Stromal cell of bone marrow (primary cell): ENCODE data around the gene BUD31.
A peak's percentile ranks its signal among the peaks of the same experiment; 100 is the strongest.
"Not testable (repeated sequence)": the region's sequence is repeated elsewhere in the genome, so short reads cannot be mapped to it uniquely, and the experiment has no call there.

Source experiments
- DNase-seq: peaks from one replicate; pipeline ENCODE4 v3.0.0-alpha.2; 2012; ENCODE audit warnings: low read depth

The BUD31 gene

DNA sequence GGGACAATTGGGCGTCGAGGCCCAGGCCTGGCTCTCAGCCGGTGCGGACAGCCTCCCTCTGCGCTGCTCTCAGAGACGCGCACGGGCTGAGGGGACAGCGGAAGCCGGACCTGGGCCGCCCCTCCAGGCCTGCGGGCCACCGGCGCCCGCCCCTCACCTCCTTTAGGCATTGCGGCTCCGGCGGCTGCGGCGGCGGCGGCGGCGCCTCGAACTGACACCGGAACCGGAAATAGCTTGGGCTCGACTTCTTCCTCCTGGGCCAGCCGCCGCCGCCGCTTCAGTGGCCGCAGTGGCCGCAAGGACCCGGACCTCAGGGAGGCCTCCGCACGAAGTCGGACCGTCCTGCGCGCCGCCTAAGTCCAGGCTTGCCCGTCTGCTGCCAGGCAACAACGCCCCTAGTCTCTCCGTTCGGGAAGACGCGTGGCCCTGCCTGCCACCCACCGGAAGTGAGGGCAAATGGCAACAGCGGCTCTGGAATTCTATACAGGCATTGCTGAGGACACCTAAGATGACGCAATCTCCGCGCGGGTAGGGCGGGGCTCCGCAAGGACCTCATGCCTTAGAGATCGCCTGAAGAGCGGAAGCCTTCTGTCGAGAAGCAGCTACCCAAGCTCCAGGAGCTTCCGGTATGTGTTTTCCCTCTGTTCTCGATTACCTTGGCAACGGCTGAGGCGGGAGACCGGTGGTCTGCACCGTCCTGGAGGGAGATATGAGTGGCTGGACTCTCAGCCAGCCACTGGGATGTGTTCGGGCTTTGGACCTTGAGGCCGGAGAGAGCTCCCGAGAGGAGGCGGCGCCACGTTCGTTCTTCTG is at the start of gene BUD31, which contains the start of gene PDAP1:
TSS of gene BUD31 (plus strand) at position 591 of the 813 bp plus-strand sequence. CDS start 2,124 bp downstream, outside the sequence.
TSS of gene PDAP1 (minus strand) at position 219 of the 813 bp plus-strand sequence. CDS start at position 170, 49 bp downstream.
- peak; percentile 84 for DNase-seq

DNA sequence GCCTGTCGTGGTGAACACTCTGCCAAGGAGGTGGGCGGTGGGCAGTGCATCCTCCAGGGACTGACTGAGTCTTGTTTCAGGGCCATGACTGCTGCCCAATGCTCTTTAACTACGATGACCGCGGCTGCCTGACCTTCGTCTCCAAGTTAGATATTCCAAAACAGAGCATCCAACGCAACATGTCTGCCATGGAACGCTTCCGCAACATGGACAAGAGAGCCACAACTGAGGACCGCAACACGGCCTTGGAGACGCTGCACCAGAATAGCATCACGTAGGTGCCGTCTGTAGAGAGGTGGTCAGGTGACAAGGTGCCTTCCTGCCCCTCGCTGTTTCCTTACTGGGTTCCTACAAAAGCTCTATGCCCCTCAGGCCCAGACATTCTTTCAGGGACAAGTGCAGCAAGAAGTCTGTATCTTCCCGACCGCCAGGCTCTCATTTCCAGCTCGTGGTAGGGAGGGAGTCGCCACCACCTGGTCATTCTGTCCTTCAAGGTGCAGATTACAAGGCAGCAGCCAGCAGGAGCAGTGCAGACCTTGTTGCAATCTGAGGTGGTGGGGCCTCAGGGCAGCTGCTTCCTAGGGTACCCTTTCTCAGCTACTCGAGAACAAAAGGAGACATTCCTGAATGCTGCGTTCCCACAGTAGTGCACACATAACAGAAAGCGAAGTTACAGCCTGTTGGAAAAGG is 49.2 kb upstream of the BUD31 start:
- DNase-seq = no peak

DNA sequence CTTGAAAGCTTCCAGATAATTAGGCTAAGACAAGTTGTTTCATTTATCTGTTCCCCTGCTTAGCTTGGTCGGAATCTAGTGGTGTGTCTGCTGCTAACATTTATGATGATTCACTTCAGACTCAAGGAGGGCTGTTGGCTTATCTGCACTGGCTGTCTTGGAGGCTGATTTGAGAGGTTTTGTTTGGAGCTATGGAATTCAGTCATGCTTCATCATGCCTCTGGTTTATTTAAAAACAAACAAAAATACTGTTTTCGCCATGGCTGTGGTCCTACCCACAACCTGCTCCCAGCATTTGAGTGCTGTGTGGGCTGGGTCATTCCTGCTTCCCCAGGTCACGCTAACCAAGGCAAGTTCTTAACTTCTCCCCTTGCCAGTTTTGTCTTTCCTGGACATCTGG is 46.0 kb upstream of the BUD31 start:
- DNase-seq = no peak

DNA sequence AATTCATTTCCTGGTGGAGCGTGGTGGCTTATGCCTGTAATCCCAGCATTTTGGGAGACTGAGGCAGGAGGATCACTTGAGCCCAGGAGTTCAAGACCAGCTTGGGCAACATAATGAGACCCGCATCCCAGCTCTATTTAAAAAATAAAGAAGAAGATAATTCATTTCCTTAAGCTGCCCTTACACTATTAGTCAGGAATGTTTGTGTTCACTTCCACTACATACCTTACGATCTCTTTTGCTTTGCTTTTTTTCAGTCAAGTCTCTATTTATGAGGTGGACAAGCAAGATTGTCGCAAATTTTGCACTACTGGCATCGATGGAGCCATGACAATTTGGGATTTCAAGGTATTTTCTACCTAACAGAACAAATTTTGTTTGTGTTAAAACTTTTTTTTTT is 45.5 kb upstream of the BUD31 start:
- DNase-seq = no peak

DNA sequence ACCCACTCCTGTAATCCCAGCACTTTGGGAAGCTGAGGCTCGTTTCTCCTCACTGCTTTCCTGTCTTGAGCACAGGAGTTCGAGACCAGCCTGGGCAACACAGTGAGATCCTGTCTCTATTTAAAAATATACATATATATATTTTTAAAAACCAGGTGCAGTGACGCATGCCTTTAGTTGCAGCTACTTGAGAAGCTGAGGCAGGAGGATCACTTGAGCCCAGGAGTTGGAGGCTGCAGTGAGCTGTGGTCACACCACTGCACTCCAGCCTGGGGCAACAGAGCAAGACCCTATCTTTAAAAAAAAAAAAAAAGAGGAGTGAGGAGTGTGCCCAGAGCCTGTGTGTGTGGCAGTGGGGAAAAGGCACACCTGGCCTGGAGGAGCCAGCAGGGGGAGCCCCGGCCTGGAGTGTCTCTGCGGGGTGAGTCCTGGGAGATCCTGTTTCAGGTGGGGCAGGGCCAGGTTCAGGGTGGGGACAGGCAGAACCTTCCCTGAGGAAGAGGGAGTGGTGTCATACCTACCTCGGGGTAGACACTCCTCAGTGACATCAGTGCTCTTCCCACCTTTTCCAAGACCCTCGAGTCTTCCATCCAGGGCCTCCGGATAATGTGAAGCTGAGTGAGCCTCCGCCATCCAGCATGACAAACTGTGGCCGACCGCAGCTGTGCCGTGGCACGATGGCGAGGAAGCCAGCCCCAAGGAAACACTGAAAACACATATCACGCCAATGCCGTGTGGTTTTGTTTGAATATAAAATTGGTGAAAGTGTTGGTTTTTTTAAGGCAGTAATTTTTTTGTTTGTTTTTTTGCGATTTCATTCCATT is 43.2 kb upstream of the BUD31 start:
- DNase-seq = no peak

DNA sequence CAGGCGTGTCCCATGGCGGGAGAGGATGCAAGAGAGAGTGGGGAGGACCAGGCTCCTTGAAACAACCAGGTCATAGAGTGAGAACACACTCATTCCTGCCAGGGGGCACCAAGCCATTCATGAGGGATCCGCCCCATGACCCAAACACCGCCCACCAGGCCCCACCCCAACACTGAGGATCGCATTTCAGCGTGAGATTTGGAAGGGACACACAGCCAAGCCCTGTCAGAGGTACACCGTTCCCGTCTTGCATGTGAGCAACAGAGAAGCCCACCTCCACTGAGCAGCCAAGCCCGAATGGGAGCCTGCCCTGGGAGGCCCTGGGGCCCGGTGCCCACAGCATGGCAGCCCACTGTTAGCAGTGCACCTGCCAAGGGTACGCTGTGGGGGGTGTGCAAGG is 42.1 kb upstream of the BUD31 start:
- DNase-seq = no peak

DNA sequence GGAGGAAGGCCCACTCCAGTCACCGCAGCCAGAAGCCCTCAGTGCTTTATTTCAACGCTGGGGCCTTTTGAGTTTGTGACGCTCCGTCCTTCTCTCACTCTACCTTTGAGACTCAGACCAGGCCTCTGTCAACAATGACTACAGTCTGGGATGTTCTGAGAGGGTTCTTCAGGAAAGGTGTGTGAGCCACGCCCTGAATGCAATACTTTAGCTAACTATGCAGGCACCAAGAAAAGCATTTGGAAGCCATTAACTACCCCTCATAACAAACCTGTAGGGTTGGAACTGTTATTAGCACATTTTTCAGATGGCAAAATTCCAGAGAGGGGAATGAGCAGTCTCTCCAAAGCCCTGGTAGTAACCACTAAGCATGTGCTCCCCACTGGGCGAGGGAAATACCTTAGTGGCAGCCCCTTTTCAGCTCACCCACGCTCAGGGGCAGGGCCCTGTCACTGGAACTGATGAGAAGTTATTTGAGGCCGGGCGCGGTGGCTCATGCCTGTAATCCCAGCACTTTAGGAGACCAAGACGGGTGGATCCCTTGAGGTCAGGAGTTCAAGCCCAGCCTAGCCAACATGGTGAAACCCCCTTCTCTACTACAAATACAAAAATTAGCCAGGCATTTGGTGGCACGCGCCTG is 39.9 kb upstream of the BUD31 start:
- DNase-seq = no peak

DNA sequence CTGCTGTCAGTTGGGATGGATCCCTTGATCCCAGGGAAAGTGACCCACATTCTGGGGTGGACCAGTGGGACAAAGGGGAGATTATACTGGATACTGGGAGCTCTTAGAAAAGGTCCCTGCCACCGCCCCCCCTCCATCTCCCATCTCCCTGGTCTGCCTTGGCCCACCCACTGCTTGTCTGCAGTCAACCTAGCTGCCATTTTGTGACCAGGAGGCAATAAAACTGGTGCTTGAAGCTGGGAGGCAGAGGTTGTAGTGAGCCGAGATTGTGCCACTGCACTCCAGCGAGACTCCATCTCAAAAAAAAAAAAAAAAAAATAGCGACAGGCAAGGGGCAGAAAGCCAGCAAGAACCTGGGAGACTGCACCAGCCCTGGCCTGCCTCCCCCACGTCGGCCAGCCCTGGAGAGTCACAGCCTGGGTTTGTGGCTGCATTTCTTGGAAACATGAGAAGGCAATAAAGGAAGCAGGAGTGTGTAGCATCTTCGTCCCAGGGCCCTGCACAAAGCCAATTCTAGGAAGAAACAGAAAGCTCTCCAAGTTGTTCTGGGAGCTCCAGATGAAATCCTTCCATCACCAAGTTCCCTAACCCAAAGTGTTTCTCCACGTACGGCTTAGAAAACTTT is 38.9 kb upstream of the BUD31 start:
- DNase-seq = no peak

DNA sequence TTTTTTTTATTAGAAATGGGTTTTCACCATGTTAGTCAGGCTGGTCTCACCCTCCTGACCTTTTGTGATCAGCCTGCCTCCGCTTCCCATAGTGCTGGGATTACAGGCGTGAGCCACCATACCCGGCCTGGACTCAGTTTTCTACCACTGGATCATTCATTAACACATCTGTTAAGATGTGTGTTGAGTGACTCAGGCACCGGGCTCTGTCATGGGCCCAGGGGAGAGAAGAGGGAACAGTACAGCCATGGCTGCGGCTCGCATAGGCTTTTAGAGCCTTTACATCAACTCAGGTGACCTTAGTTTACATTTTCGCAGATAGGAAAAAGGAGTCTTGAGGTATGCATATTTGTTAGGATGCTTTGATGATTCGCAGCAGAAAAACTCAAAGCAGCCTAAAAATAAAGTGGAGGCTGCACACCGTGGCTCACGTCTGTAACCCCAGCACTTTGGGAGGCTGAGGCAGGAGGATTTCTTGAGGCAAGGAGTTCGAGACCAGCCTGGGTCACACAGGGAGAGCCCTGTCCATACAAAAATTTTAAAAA is 37.3 kb upstream of the BUD31 start:
- DNase-seq = no peak

DNA sequence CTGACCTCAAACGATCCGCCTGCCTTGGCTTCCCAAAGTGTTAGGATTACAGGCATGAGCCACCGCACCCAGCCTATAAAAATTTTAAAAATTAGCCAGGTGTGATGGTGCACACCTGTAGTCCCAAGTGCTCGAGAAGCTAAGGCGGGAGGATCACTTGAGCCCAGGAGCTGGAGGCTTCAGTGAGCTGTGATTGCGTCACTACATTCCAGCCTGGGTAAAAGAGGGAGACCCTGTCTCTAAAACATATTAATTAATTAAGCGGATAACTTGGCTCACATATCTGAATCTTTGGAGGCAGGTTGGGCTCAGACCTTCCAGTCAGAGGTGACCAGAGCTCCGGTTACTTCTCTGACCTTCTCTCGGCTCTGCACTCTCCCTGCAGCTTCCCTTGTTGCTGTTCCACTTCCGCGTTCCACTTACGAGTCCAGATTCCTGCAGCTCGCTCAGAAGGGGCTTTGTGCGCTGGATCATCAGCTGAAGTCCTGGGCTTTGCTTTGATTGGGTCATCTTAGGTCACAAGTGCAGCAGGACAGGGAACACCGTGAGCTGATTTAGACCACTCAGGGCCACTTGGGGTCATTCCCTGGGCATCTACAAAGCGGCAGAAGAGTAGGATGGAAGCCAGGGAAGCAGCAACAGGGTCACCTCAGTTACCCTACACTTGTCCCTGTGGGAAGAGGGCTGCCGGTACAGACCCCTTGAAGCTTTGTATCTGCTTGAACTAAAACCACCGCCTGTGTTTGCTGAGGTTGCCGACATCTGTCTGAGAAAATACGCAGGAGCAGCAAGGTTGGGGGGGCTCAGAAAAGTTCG is 36.3 kb upstream of the BUD31 start:
- DNase-seq = no peak

DNA sequence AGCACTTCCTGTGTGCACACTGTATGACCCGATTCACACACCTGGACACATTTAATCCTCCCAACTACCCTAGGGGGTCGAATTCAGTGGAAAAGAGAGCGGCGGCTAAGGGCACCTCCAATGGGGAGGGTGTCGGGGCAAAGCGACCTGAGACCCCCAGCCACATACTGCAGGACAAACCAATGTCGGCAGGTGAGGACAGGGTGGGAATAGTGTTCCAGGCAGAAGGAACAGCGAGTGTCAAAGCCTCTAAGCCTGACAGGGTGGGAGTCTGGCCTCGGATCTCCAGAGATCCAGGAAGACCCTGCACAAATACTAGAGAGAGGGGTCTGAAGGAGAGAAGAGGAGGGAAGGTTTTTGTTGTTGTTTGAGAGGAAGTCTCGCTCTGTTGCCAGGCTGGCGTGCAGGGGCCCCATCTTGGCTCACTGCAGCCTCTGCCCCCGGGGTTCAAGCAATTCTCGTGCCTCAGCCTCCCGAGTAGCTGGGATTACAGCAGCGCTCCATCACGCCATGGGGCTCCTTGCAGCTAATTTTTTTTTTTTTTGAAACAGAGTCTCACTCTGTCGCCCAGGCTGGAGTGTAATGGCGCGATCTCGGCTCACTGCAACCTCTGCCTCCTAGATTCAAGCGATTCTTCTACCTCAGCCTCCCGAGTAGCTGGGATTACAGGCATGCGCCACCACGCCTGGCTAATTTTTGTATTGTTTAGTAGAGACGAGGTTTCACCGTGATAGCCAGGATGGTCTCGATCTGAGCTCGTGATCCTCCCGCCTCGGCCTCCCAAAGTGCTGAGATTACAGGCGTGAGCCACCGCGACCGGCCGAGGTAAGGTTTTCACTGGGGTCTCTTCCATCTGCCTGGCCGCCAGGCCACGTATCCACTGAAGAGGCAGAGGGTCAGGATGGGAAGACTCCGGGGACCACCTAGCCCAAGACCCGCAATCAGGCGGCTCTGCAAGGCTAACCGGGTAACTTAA is 35.4 kb upstream of the BUD31 start:
- no peak for DNase-seq

DNA sequence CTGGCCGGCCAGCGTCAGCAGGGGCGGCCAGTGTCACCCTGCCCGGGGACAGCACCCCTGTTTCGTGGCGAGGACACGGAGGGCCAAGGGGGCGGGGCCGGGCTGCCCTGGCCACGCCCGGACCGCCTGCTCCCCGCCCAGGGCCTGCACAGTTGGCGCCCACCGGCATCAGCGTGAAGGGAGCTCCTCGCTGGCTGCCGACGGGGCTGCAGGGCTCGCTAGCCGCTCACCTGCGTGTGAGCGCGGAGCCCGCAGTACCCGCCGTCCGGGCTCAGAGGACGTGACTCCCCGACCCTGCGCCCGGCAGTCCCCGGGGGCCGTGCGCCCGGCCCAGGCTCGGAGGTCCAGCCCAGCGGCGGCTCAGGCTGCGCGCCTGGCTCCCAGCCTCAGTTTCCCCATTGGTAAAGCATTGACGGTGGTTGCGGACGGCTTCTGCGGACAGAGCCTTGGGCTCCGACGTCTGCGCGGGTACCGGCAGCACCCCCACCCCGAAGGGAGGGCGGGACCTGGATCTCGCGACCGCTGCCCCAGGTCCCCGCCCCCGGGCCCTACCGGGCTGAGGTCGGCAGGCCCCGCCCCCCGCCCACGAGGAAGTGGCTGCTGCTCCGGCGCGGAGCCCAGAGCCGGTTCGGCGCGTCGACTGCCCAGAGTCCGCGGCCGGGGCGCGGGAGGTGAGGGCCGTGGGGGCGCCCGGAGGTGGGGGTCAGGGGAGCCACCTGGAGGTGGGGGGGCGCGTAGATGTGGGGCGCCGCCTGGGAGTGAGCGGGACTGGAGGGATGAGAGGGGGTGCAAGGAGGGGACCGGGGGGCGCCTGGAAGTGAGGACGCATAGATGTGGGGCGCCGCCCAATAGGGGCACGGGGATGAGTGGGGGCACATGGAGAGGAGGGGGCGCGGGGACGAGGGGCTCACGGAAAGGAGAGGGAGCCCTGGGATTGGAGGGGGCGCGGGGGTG is 34.4 kb upstream of the BUD31 start, which contains the start of gene ARPC1B:
TSS of gene ARPC1B (plus strand) at position 620 of the 954 bp plus-strand sequence. CDS start 10,985 bp downstream, outside the sequence.
- peak; percentile 61 for DNase-seq

DNA sequence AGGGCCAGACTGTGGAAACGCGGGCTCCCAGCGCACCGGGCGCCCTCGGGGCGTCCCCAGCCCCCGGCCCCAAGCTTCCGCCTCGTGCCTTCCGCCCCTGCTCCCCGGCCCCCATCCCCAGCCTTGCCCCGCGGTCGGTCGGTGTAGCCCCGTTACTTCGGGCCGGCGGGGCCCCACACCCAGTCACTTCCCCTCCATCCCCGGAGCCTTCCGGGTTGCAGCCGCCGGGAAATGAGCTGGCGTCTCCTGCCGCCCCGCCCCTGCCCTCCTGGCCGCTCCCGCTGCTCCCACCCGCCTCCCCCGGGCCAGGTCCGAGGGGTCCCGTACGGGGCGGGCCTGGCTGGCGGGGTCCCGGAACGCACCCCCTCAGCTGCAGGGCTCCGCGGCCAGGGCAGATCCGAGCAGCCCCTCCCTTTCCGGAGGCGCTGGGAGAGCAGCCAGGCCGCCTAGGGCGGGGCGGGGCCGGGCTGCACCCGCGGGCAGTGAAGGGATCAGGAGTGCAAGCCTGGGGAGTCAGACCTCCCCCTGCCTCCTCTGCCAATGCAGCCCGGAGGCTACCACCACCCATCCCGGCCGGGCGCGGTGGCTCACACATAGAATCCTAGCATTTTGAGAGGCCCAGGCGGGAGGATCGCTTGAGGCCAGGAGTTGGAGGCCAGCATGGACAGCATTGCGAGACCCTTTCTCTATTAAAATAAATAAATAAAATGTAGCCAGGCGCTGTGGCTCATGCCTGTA is 33.5 kb upstream of the BUD31 start:
- peak; percentile 67 for DNase-seq

DNA sequence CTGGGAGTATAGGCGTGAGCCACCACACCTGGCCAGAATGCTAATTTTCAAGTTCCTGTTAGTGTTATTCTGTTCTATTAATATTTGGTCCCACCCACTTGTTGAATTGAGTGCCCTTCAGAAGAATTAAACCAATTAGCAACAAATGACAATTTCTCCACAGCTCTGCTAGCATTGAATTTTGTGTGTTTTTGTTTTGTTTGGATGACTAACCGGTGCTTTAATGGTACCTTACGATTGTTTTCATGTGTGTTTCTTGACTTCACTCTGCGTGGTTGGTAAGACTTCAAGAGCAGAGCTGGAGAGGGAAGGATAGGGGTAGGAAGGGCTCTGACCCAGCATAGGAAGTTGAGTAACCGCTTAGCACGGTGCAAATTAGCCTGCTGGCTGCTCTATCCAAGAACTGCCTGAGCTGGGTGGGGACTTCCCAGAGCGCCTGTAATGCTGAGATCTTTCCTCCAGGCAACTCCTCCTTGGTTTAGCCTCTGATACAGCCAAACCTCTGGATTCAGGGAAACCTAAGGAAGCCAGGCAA is 29.7 kb upstream of the BUD31 start:
- DNase-seq = peak; percentile 95

DNA sequence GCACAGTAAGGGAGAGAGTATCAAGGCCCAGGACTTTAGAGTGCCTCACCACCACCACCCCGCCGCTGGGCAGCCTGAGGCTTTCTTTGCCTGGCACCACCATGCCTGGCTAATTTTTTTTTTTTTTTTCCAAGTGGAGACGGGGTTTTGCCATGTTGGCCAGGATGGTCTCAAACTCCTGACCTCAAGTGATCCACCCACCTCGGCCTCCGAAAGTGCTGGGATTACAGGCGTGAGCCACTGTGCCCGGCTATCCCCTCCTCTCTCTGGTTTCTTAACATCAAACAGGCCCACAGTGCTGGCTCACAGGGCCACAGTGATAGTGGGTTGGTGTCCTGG is 29.1 kb upstream of the BUD31 start:
- not testable (repeated sequence) for DNase-seq

DNA sequence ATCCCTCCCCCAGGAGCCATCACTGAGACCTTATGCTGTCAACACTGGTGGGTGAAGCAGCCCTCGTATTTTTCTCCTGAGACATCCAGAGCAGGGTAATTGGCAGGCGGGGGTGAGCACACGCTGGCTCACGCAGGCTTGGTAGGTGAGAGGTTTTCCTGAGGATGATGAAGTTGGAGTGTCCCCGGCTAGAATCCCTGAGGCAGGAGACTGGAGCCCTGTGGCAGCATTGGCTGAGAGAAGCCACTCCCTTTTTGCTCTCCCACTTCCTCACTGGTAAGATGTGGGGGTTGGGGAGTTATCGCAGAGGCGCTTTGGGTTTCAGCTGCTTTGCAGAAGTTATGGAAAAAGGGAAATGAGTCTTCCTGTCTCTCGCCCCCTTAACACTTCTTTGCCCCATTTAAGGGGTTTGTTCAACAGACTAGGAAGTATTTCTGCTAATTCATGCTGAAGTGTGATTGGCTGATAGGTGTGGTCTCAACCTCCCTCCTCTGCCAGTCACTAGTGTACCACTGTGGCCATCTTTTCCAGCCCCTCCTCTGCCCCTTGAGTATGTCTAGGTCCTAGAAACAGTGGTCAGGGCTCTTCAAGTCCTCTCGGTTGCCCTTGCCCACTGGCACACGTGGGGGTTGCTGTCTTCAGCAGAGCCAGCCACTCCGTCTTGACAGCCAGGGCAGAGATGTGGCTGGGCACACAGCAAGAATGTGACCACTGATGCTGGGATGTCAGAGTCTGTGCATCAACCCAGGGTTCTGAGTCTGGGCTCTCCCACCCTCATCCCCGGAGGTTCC is 28.5 kb upstream of the BUD31 start:
- no peak for DNase-seq
